ENCODE results near the gene ZSCAN30. TPM values are rescaled to one million over a fixed set of nuclear protein-coding genes. Genes with fewer than 3 reads are reported as not detected.

The ZSCAN30 gene
- total and polyA plus RNA-seq, 10 of the 15 experiments (the other 5 are each of a cell fraction or from before 2014, with no cell fraction given), result 2.7 to 15.7 (median 11.2) TPM

DNA sequence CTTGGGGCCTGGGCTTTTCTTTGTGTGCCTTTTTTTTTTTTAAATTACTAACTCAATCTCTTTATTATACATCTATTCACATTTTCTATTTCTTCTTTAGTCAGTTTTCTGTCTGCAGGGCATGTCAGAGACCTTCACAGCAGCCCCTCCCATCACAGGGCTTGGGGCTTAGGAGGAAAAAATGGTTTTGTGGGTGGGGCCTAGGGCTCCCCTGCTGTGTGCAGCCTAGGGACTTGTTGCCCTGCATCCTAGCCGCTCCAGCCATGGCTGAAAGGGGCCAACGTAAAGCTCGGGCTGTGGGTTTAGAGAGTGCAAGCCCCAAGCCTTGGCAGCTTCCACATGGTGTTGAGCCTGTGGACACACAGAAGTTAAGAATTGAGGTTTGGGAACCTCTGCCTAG lies 13.8 kb downstream of the ZSCAN30 start (continued):
- TF ChIP-seq, protein P1, sequence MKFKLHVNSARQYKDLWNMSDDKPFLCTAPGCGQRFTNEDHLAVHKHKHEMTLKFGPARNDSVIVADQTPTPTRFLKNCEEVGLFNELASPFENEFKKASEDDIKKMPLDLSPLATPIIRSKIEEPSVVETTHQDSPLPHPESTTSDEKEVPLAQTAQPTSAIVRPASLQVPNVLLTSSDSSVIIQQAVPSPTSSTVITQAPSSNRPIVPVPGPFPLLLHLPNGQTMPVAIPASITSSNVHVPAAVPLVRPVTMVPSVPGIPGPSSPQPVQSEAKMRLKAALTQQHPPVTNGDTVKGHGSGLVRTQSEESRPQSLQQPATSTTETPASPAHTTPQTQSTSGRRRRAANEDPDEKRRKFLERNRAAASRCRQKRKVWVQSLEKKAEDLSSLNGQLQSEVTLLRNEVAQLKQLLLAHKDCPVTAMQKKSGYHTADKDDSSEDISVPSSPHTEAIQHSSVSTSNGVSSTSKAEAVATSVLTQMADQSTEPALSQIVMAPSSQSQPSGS (IDR thresholded peaks at IDR 0.05; ENCODE audit: low read length), result no peak
- TF ChIP-seq SMC3 (IDR thresholded peaks at IDR 0.05; ENCODE audit: borderline replicate concordance, low read length), result no peak
- no peak for TF ChIP-seq MYB (IDR thresholded peaks at IDR 0.05; ENCODE audit: borderline replicate concordance, low read depth, low read length)
- no peak for TF ChIP-seq YBX1 (IDR thresholded peaks at IDR 0.05)
- TF ChIP-seq POU2F2 (IDR thresholded peaks at IDR 0.05; ENCODE audit: borderline replicate concordance, low read depth, low read length), result no peak
- TF ChIP-seq, protein P2, sequence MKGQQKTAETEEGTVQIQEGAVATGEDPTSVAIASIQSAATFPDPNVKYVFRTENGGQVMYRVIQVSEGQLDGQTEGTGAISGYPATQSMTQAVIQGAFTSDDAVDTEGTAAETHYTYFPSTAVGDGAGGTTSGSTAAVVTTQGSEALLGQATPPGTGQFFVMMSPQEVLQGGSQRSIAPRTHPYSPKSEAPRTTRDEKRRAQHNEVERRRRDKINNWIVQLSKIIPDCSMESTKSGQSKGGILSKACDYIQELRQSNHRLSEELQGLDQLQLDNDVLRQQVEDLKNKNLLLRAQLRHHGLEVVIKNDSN (IDR thresholded peaks at IDR 0.05; ENCODE audit: borderline replicate concordance, extremely low read length, insufficient read depth, low read depth, low read length), result no peak
- TF ChIP-seq RFX5 (IDR thresholded peaks at IDR 0.05; ENCODE audit: low read depth, low read length), result no peak
- no peak for TF ChIP-seq ETV6 (conservative IDR thresholded peaks at IDR 0.05 in 1 of 2, IDR thresholded peaks at IDR 0.05 in 1 of 2; ENCODE audit: borderline replicate concordance in 1 of 2, low read depth in 1 of 2)

DNA sequence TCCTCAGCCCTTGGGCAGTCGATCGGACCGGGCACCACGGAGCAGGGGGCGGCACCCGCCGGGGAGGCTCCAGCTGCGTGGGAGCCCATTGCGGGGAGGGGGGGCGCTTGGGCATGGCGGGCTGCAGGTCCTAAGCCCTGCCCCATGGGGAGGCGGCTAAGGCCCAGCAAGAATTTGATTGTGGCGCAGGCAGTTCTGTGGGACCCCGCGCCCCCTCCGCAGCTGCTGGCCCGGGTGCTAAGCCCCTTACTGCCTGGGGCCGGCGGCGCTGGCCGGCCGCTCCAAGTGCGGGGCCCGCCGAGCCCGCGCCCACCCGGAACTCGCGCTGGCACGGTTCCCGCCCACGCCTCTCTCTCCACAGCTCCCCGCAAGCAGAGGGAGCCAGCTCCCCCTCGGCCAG lies 18.4 kb downstream of the ZSCAN30 start:
- Histone ChIP-seq H3K79me2 (ENCODE audit: control insufficient read depth, insufficient read depth, low read length) (no peaks in the 10 kb centered on the region), H3K9ac (ENCODE audit: control insufficient read depth, insufficient read depth, low read length) (no peak overlapping the region), H3K27me3 (replicated peaks in 1 of 2; ENCODE audit: control insufficient read depth in 2 of 2, insufficient read depth in 2 of 2, low read length in 1 of 2) (no peaks in the 10 kb centered on the region), H3K9me3 (replicated peaks; ENCODE audit: control insufficient read depth, insufficient read depth, low read length) (peaks cover 11% of the 10 kb centered on the region; the same call in 2 of the 3 replicates), H3K4me3 (no peak overlapping the region), H3K36me3 (ENCODE audit: control insufficient read depth in 2 of 2, insufficient read depth in 2 of 2, low read length in 1 of 2) (no peaks in the 10 kb centered on the region), H3K27ac (ENCODE audit: control insufficient read depth, insufficient read depth) (no peak overlapping the region), H4K20me1 (ENCODE audit: control insufficient read depth, insufficient read depth) (no peaks in the 10 kb centered on the region), H2AFZ (ENCODE audit: control insufficient read depth, low read depth, low read length) (no peak overlapping the region), H3K4me1 (ENCODE audit: control insufficient read depth, insufficient read depth, low read length) (no peaks in the 10 kb centered on the region), H3K4me2 (ENCODE audit: control insufficient read depth, insufficient read depth) (no peak overlapping the region)
- CTCF ChIA-PET, result no interaction called here
- FAIRE-seq (no peak), DNase-seq (ENCODE audit: low read depth, low spot score) (no peak), ATAC-seq (no peak)
- no TSS peak for BruUV-seq (replicated peaks)
- WGBS (ENCODE audit: insufficient coverage, insufficient replicate concordance, low lambda C conversion rate, missing lambda C conversion rate), result 92% methylated on average over 24 of the region's 35 CpGs
- RAD21 ChIA-PET (ENCODE audit: unreplicated experiment), result no interaction called here
- POLR2A ChIA-PET, result no interaction called here
- in situ Hi-C loops (cut with MboI), result no loop called here
- intact Hi-C loops (cut with micrococcal nuclease; ENCODE audit: unreplicated experiment), result no loop called here
- SMC1A ChIA-PET (ENCODE audit: uncharacterized antibody, unreplicated experiment), result no interaction called here
- TF ChIP-seq FOS (IDR thresholded peaks at IDR 0.05; ENCODE audit: borderline replicate concordance, extremely low read depth, insufficient read length) (no peak), TCF12 (IDR thresholded peaks at IDR 0.05; ENCODE audit: low read depth, low read length) (no peak), RELA (IDR thresholded peaks at IDR 0.05; ENCODE audit: borderline replicate concordance, partially characterized antibody) (no peak), ZNF274 (IDR thresholded peaks at IDR 0.05; ENCODE audit: insufficient read depth, insufficient read length) (no peak), MEF2B (IDR thresholded peaks at IDR 0.05; ENCODE audit: partially characterized antibody, poor library complexity, severe bottlenecking) (no peak), ZNF622 (IDR thresholded peaks at IDR 0.05) (no peak)
- TF ChIP-seq, protein P3, sequence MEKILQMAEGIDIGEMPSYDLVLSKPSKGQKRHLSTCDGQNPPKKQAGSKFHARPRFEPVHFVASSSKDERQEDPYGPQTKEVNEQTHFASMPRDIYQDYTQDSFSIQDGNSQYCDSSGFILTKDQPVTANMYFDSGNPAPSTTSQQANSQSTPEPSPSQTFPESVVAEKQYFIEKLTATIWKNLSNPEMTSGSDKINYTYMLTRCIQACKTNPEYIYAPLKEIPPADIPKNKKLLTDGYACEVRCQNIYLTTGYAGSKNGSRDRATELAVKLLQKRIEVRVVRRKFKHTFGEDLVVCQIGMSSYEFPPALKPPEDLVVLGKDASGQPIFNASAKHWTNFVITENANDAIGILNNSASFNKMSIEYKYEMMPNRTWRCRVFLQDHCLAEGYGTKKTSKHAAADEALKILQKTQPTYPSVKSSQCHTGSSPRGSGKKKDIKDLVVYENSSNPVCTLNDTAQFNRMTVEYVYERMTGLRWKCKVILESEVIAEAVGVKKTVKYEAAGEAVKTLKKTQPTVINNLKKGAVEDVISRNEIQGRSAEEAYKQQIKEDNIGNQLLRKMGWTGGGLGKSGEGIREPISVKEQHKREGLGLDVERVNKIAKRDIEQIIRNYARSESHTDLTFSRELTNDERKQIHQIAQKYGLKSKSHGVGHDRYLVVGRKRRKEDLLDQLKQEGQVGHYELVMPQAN (conservative IDR thresholded peaks at IDR 0.05), result no peak
- TF ChIP-seq, protein P4, sequence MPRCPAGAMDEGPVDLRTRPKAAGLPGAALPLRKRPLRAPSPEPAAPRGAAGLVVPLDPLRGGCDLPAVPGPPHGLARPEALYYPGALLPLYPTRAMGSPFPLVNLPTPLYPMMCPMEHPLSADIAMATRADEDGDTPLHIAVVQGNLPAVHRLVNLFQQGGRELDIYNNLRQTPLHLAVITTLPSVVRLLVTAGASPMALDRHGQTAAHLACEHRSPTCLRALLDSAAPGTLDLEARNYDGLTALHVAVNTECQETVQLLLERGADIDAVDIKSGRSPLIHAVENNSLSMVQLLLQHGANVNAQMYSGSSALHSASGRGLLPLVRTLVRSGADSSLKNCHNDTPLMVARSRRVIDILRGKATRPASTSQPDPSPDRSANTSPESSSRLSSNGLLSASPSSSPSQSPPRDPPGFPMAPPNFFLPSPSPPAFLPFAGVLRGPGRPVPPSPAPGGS (IDR thresholded peaks at IDR 0.05; ENCODE audit: borderline replicate concordance, insufficient read depth, low read depth, low read length, poor library complexity, severe bottlenecking), result no peak

Data from GM12878 (cell line).